ENCODE results near the gene RABL2A.

DNA sequence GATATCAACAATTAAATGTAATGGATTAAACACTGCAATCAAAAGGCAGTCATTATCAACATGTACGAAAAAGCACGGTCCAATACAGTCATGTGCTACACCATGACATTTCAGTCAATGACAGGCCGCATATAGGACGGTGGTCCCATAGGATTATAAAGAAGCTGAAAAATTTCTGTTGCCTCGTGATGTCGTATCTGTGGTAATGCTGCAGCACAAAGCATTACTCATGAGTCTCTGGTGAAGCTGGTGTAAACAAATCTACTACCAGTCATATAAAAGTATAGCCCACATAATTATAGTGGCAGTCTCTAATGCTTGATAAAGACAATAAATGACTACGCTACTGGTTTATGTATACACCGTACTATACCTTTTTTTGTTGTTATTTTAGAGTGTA is 58.4 kb downstream of the RABL2A start:
- TF ChIP-seq CTCF (IDR thresholded peaks at IDR 0.05): no peak
- TF ChIP-seq POLR2A (IDR thresholded peaks at IDR 0.05): no peak

All from ovary (tissue), 3 donors.